Retina (tissue), 1 donor: ENCODE data around the gene ASCL3.
"Not testable (repeated sequence)": the region's sequence is repeated elsewhere in the genome, so short reads cannot be mapped to it uniquely, and the experiment has no call there.

Experiments
- DNase-seq: peaks from one replicate; pipeline ENCODE4 v3.0.0-alpha.2; 2016

Gene ASCL3

DNA sequence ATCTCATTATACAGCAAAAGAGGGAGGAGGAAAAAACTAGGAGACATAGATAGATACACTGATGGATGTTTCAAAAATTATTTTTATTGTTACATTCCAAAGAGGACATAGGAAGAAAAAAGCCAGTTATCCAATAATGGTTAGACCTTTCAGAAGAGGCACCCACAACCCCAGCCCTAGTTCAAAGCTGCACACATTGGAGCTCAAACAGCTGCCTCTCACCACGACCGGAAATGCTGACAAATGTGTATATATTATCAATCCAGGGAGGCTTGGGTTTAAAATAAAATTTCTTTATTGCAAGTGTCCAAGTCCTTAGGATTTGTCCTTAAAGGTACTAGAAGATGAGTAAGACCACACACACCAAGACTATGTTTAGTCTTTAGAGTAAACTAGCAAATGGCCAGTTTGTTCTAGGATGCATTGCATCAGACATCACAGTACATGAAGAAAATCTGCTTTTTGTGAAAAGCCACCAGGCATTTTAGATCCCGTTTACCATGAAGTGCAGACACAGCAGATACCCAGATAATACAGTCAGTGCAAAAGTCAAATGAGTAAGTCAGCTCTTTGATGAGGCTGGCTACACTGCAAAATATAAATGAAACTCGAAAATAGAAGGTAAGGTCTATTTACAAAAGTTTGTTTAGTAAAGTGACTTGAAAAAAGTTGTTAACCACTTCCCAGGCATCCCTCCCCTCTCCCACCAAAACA, 4.6 kb upstream of the ASCL3 start:
- DNase-seq: no peak

- no peak for DNase-seq
These were observed 1.3 kb downstream of the ASCL3 start for GRCh38 chr11:8941341-8942103.

DNA sequence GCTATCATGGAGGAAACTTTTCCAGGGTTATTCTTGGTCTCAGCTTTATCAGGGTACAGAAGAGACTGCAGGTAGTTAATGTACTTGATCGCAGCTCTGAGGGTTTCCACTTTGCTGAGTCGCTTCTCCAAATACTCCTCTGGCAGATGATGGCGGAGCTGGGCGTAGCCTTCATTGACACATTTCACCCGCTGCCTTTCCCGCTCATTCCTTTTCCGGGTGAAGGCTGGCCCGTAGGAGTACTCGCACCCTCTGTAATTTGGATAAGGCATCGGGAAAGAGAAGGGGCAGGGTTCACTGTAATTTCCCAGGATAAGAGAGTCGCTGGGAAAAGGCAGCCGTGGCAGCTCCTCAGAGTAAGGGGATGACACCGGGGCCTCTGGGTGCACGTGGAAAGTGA, 5.2 kb downstream of the ASCL3 start:
- no peak for DNase-seq

- no peak for DNase-seq
These were observed 5.7 kb downstream of the ASCL3 start for GRCh38 chr11:8937159-8937558.

- not testable (repeated sequence) for DNase-seq
These were observed 7.0 kb downstream of the ASCL3 start for GRCh38 chr11:8935789-8936188.

- DNase-seq: no peak
These were observed 7.9 kb downstream of the ASCL3 start for GRCh38 chr11:8934742-8935488.

GRCh38 chr11:8933931-8934330, 8.9 kb downstream of the ASCL3 start:
- no peak for DNase-seq

DNA sequence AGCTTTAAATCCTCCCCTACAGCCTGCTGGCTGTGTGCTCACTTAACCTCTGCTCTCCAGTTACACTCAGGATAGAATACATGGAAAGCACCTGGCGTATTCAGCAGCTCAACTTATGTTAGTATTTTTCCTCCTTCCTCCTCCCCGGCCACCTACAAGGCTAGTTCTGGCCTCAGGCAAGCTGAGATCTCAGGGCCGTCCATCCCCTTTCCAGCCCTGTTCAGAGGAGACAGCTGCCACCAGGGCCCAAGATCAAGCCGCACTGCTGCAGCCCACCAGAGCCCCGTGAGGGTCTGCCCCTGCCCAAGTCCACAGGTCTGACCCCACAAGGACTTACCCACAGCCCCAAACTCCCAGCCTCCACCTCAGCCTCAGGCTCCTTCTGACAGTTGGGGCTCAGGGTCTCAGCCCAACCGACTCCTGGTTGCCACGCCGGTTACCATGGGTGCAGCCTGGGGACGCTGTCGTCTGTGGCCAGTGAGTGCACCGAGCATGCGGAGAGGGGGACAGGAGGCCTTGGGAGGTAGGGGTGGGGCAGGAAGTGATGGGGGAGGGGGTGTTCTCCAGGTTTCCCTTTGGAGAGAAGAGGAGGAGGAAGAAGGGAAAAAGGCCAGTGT, 10.1 kb downstream of the ASCL3 start, which contains the start of gene C11orf16:
Gene C11orf16, minus strand, starts transcription at position 384 of the 617 bp plus-strand sequence. CDS start 639 bp downstream, outside the sequence.
- no peak for DNase-seq

DNA sequence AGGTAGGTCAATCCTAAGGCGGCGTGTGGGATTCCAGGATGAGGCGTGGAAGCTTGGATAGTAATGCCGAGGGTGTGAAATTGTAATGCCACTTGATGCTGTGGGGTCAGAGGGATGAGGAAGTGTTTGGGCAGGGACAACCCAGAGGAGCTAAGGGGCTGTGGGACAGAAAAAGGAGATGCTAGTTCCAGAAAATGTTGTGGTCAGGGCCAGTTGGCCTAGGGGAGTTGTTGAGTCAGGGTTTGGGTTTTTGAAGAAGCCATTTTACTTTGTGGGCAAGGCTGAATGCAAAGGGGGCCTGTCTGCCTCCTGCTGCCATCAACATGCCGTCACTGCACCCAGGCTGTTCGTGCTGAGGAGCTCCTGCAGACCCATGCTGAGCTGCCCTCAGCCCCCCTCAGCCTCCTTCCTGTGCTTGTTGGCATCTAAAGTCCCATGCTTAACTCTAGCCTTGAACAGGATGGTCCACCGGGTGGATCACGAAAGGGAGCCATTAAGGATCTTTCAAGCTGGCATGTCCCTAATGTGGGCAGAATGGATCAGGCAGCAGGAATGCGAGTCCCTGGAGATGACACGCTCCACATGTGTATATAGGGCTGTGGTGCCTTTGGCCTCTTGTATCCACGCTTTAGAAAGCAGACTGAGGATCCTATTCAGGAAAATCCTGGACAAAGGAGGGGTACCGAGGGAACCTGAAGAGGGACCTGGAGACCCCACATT, 12.2 kb downstream of the ASCL3 start:
- DNase-seq: no peak

GRCh38 chr11:8928981-8929615, 13.7 kb downstream of the ASCL3 start:
- DNase-seq: no peak

GRCh38 chr11:8928205-8928604, 14.6 kb downstream of the ASCL3 start:
- no peak for DNase-seq

DNA sequence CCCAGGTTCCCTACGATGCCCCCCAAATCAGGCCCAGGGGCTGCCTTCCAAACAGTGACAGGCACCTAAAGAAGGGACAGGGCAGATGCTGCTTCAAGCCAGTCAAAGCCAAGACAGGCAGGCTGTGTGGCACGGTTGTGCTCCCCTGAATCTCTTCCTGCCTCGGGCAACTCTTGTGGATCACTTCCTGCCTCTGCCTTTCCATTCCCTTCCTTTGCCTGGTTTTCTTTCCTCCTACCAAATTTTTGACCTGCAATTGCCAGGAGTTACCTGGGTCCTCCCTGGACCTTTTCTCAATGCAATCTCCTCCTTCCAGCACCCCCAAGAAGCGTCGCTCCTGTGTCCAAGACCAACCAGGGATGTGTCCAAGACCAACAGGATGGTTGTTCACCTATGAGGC, 15.6 kb downstream of the ASCL3 start:
- no peak for DNase-seq

- no peak for DNase-seq
These were observed 16.6 kb downstream of the ASCL3 start for GRCh38 chr11:8926236-8926635.

DNA sequence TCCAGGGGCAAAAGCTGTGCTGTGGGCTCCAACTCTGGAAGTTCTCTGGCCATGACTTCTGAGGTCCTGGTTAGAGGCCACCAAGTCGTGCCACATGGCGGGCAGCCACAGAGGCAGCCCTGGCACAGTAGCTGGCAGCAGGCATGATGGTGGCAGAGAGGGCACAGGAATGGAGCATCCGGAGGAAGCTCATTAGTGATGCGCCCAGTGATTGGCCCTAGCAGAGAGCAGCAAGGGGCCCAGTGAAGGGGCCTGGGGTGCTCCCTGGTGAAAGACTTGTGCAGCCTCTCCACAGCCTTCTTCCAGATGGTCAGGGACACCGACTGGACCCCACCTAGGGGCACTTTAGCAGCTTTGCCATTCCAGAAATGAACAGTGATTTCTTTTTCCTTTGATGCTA, 17.1 kb downstream of the ASCL3 start:
- no peak for DNase-seq

DNA sequence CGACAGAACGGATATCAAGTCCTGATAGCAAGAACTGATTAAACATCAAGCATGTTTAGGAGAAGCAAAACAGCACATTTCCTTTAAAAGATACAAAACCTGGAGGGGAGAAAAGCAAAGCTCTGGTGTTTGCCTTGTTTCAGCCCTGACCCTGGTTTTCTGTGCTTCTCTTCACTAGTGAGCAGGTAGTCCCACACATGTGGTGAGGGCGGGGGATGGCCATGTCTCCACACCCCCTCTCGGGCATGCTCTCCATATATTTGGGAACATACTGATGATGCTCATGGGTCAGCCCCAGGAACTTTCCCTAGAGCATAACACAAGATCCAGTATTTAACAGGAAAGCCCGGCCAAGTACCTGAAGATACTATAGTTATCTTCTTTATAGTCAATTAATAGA, 20.1 kb downstream of the ASCL3 start:
- no peak for DNase-seq

DNA sequence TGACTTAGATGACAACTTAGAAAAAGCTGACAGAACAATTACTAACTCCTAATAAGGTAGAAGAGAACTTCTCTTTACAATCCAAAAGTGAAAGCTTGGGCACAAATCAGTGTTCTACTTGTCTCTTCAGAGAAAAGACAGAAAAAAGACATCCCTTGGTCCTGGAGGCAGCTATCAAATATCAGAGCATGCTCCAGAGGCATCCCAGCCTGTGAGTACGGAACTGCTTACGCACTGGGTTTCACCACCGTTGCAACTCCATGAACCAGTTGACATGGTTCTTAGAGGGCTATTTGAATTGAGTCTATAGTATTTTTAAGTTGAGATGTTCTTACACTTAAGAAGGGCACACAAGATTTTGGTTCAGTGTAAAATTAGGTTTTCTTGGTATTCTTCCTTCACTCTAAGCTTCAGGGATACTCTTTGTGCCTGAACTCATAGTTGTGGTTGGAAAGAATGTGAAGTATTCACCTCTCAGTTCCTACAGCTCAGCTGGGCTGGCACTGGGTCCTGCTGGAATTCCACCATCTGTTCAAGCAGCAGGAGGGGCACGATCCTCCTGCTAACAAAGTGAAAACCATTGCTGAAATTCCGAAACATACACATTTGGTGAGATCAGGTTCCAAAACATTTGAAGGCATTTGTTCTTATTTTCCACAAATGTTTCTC, 25.5 kb downstream of the ASCL3 start:
- DNase-seq: no peak

GRCh38 chr11:8914661-8915018, 28.2 kb downstream of the ASCL3 start:
- DNase-seq: no peak

GRCh38 chr11:8913961-8914660, 28.7 kb downstream of the ASCL3 start:
- peak; percentile 47 for DNase-seq

GRCh38 chr11:8911029-8911823, 31.6 kb downstream of the ASCL3 start, which contains the start of gene AKIP1:
TSS of gene AKIP1 (plus strand) at chr11:8911189. CDS start at chr11:8911450, 261 bp downstream.
- DNase-seq: peak; percentile 97

DNA sequence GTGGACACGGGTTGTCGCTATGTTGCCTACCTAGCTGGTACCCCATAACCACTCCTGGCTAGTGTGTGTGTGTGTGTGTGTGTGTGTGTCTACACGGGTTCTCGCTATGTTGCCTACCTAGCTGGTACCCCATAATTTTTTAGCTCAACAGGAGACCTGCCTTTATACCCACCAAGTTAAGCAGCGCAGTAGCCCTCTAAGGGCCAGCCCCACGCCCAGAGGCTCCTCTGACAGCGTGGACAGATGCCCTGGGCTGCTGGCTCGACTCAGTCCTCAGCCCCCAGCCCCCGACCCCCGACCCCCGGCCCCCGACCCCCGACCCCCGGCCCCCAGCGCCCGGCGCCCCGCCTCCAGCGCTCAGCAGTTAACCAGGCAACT, 32.2 kb downstream of the ASCL3 start:
- DNase-seq: no peak
